HG02759 (cell line): ENCODE data around the gene LPAR5.
"Not testable (repeated sequence)": the region's sequence is repeated elsewhere in the genome, so short reads cannot be mapped to it uniquely, and the experiment has no call there.

Source experiments
- ATAC-seq: cut with Tn5 transposase; IDR thresholded peaks from one replicate; pipeline ENCODE4 v1.9.1; 2021; ENCODE audit warnings: mild to moderate bottlenecking, moderate library complexity; ENCODE audit not compliant: unreplicated experiment

LPAR5 gene

DNA sequence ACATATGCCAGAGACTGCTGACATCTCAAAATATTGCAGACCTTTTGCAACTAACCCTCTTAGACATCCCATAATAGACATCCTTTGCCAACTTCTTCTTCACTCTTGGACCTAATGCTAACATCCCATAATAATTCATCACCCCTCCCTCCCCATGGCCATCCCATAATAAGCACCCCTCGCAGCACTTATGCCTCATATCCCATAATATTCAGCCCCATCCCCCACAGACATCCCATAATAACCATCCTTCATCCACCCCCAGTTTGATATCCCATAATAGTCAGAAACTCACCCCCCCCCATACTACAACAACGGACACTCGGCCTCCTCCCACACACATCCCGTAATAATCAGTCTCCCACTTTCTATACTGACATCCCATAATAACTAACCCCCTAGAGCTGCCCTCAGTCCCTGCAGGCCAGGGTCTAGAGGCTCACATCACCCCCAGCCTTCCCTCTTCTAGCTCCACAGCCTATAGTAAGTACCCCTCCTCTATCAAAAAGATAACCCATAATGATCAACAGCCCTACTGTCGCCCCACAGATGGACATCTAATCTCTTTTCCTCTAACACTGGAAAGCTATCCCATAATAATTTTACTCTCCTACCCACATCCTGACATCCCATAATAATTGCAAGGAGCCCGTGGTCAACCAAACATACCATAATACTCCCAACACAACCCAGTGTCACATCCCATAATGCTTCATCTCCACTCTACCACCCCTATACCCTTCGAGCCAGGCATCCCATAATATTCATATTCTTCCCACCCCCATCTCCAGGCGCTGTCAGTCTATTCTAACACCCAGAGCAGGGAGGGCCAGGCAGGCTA is 27.8 kb downstream of the LPAR5 start:
- ATAC-seq: no peak

DNA sequence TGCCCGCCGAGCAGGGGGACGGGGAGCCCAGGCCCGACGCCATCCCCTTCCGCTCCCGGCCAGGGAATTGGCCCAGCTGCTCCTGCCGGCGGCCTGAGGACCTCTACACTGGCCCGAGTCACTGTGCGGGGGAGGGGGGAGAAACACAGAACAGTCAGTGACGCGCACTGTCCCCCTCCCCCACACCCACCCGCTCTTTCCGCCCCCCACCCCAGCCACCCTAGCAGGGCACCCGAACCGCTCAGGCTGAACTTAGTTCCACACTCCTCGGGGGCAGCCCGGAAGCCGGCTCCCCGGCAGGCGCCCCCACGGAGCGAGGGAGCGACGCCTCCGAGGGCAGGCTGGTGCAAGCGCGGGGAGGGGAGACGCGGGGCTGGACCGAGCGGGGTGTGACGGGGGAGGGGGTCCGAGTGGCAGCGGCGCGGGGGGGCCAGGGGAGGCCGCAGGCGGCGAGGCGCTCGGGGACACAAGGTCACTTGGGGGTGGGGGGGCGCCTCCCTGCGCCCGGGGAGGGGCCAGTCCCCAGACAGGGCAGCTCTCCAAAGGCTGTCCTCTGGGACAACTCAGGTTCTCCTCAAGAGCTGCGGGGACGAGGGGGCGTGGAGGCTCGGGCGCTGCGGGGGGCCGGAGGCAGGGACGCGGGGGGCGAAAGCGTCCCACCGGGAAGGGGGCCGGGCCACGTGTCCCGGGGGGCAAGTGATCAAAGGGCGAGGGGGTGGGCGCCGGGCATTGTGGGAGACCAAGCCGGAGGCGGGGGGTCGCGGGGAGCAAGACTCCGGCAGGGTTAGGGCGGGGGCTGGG is 29.2 kb downstream of the LPAR5 start:
- no peak for ATAC-seq

DNA sequence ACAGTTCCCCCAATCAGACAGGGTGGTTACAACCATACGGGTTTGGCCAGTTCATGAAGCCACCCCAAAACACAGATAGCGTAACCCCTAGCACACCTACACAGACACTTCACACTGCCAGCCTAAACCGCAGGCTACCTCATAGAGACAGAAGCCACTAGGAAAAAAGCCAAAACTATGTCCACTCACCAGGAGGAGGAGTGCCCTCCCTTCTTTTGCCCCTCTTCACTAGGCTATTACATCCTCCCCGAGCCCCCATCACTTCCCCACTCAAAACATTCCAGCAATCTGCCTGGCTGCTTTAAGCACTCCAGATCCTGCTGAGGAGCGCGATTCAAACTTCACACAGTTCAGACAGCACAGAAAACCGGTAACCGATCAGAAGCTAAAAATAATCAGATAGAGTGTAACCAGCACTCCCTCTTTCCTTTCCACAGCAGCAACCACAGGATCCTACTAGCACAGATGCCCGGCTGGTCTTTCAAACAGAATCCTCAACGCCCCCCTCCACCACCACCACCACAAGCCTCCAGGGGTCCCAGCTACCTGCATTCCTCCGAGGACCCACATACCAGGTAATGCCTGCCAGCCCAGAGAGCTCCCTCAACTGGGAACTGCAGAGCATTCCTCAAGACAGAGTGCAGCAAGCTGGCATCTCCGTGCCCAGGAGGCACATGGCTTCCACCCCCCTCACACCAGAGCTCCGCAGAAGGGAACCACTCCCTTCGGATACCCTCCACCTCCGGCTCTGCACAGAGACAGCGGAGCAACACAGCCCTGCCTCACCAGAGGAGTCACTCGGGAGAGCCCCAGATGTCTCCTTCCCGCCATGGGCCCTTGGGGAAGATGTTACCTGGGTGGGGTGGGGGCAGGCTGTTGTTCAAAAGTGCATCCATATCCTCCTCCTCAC is 30.1 kb downstream of the LPAR5 start:
- ATAC-seq: no peak

DNA sequence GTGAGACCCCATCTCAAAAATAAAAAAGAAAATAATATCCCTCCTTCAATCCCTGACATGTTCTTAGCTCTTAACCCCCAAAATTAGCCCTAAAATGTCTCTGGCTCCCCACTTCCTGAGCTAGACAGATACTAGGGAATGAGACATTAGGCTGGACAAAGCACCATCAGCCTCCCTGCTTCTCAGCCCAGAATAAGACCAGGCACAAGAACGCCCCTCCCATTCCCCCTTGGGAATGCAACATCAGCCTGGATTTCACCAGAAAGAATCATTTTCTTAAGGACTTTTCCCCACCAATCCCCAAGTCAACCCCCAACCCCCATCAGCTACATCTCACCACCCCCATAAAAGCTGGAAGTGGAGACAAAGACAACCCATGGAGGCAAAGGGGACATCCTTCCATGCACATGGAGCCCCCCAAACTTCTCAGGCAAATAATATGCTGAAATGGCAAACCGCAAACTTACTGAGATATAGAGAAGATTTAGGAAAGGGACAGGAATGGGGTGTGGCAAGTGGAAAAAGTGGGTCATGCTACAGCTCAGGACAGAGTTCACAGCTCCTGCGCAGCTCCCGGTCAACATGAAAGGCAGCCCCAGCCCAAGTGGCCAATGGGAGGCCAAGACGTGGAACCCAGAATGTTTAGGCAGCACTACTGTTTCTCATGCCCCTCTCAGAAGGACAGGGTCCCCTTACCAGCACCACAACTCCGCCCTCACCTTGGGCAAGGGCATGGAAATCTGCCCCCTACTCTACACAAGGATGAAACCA is 31.3 kb downstream of the LPAR5 start:
- ATAC-seq: no peak

DNA sequence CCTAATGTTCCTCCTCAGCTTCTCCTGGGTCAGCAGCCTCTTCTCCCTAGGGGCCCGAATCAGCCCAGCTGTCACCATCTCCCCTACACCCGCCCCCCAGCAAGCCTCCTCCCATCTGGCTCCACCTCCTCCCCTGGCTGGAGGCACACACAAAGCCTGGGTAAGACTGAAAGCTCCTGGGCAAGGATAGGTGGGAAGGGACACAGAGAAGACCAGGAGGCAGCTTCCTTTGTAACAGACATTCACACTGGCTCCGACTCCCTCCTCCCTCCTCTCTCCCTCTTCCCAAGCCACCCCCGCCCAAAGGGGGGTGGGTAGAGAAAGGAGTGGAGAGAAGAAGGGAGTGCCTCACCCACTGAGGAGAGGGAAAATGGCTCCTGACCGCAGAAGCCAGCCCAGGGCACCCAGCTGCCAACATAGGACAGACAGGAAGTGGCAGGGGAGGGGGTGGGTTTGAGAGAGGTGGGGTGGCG is 32.6 kb downstream of the LPAR5 start:
- ATAC-seq: no peak

DNA sequence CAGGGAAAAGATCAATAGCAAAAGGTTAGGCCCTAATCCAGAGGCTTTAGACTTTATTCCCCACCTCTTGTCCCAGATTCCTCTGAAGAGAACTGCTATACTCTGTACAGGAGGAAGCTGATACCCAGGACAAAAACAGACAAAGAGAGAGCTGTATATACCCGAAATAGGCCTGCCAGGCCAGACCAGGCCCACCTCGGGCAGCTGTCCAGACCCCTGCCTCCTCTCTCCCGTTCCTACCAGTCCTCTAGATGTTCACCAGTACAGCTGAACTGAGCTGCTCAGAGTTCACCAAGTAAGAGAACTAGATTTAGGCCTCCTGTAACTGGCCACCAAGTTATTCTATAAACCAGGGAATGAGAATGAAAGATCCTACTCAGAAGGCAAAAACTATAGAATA is 33.2 kb downstream of the LPAR5 start:
- ATAC-seq: no peak

DNA sequence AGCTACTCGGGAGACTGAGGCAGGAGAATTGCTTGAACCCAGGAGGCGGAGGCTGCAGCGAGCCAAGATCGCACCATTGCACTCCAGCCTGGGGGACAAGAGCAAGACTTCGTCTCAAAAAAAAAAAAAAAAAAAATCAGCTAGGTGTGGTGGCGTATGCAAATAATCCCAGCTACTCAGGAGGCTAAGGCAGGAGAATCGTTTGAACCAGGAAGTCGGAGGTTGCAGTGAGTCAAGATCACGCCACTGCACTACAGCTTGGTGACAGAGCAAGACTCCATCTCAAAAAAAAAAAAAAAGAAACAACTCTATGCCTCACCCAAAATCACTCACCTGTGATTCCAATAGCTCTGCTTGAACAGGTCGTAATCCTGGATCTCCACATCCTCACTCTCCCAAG is 40.1 kb downstream of the LPAR5 start:
- not testable (repeated sequence) for ATAC-seq

DNA sequence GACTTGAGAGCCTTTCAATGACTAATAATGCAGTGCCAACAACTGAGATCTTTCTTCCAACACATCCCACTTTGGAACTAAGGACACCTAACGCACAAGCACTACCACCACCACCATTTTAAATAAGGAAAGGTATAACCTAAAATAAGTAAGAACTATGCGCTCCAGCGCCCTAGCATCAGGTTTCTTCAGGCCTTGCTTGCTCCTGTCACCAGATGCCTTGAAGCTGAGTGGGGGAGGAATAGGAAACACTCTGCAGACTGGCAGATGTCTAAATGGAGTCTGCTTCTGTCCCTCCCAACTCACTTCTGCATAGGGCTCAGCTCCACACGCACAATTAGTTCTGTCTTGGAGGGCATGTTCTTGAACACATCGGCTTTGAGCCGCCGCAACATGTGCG is 43.7 kb downstream of the LPAR5 start:
- no peak for ATAC-seq

DNA sequence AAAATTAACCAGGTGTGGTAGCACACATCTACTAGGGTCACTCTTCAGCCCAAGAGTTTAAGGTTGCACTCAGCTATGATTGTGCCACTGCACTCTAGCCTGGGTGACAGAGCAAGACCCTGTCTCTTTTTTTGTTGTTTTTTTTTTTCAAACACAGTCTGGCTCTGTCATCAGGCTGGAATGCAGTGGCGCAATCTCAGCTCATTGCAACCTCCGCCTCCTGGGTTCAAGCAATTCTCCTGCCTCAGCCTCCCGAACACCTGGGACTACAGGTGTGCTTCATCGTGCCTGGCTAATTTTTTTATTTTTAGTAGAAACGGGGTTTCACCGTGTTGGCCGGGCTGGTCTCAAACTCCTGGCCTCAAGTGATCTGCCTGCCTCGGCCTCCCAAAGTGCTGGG is 49.2 kb downstream of the LPAR5 start:
- ATAC-seq: not testable (repeated sequence)

DNA sequence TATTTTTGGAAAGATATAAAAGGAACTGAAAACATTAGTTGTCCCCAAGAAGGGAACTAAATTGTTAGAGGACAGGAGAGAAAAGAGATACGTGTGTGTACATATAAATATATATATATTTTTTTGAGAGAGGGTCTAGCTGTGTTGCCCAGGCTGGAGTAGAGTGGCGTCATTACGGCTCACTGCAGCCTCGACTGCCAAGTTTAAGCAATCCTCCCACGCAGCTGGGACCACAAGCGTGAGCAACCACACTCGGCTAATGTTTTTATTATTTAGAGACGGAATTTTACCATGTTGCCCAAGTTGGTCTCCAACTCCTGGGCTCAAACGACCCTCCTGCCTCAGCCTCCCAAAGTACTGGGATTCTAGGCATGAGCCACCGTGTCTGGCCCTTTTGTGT is 51.5 kb downstream of the LPAR5 start:
- no peak for ATAC-seq

DNA sequence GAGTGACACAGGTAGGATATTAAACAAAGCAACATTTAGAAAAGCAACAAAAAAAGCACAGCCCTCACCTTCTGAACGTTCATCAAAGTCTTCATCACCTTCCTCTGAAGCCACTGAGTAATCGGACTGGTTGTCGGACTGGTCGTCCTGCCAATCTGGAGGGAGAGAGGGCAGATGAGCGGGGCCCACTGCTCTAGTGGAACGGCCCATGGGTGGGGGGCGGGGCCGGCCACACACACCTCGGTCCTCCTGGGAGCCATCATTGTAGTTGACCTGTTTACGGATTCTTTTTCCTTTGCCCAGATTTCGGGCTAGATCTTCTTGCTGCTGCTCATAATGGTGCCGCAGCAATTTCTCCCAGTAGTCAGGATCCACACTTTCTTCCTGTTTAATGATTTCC is 52.8 kb downstream of the LPAR5 start:
- ATAC-seq: no peak

DNA sequence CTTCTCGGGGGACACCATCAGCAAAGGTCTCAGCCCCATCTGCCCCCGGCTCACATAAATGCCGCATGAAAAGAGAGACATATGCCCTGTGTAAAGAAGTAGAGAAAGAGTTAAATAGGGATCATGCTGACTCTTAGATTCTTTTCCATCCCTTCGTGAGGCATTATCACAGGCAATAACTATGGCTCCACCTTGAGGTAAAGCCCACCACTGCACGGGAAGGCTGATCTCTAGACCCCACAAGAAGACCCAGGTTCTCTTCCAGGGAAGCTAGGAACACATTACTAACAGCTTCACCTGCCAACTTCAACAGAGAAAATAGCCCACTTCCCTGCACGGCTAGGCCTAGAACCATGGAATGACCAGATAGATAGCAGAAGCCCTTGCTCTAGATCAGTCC is 53.6 kb downstream of the LPAR5 start:
- no peak for ATAC-seq

DNA sequence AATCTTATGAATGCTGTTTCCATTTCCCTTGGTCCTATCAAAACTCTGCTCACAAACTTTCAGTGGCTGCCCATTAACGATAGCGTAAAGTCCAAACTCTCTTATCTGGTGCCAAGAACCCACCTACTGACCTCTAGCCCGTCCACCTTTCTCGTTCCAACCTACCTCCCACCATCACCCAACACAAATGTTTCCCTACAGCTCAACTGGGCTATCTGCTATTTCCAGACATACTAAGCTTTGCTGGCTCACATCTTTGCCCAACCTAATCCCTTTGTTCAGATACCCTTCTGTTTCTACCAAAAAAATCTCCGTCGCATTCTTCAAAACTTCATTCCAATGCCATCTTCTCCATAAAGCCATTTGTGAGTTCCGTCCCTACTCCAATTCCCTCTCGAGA is 60.1 kb downstream of the LPAR5 start:
- no peak for ATAC-seq

DNA sequence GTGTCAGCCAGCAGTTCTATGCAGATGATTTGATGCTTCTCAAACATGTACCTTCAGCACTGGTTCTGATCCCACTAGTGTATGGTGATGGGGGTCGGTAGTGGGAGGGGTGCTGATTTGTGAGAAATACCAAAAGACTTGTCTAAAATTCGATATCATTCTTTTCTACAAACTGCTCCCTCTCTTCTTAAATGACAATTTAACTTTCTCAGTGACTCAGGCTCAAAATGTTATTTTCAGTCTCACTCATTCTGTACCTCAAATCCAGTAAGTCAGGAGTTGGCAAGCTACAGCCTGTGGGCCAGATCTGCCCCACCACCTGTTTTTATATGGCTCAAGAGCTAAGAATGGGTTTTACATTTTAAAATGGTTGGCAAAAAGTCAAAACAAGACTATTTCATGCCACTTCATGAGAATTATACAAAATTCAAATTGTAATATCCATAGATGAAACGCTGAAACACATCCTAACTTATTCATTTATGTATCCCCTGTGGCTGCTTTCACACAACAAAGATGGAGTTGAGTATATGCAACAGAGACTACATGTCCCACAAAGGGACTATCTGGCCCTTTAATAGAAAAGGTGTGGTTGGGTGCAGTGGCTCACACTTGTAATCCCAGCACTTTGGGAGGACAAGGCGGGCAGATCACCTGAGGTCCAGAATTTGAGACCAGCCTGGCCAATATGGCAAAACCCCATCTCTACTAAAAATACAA is 61.0 kb downstream of the LPAR5 start:
- ATAC-seq: no peak

DNA sequence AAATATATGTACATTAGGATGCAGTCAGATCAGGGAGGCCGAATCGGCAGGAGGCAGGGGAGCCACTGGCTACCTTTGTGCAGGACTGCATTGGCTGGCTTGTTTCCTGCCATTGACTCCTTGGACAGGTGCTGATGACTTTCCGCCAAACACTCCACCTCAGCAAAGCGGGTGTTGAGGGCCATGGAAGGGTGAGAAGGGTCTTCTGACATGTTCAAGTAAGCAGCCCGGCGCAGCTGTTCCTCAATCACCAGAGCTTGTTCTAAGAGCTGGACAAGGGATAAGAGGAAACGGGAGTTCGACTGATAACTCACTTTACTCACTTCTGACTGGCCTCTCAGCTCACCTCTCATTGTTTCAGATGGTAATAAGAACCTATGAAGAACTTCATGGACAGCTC is 62.8 kb downstream of the LPAR5 start:
- no peak for ATAC-seq

DNA sequence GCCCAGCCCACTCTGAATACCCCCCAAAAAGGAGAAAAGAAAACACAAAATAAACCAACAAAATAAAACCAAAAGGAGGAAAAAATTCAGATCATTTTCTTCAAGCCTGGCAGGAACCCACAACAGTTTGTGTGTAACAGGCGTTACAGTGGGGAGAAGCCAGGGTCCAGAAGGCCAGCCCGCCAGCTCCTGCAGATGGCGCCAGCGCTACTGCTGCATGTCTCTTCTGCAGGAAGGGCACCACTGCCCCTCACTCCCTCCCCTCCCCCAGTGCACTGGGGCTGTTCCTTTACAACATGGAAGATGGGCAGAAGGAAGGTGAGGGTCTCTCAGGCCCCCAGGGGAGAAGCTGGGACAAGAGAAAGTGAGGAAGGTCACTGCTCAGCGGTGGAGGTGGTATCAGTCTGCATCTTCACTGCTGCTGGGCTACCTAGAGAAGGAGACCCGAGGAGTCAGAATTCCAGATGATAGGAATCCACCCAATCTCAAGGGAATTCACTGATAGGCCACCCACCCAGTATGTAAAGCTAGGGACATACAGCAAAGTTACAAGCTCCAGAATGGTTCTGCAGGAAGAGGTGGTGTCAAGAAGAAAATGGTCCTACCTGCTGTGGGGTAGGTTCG is 65.4 kb downstream of the LPAR5 start:
- no peak for ATAC-seq

DNA sequence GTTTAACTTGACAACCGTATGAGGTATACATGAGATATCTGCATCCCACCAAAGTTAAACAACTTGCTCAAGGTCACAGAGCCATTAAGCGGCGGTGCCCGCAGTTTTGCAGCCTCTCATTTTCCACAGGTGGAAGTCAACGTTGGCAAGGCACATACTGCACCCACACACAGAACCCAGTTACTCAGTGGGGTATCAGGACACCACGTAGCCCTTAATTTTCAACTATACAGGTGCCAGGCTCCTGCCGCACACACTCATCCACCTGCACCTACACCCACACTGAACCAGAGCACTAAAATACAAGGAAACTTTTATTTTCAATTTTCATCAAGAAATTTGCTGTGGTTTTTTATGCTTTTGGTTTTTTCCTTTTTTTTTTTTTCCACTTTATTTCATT is 66.0 kb downstream of the LPAR5 start:
- ATAC-seq: no peak

DNA sequence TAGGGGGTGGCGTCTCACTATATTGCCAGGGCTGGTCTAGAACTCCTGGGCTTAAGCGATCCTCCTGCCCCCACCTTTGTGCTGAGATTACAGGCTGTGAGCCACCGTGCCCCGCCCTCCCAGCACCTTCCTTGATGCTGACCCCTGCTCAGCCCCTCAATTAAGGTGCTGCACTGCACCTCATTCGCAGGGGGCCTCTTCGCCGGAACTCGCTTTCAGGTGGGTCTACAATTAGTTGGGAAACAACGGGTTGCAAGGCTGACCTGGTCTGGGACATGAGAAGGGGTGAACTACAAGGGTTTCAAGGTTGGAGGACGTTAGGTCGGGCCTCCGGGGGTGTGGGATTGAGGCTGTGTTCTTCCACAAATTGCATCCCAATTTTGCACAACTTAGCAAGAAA is 66.4 kb downstream of the LPAR5 start:
- no peak for ATAC-seq
